ENCODE results near the gene COX8C.
"Not testable (repeated sequence)": the region's sequence is repeated elsewhere in the genome, so short reads cannot be mapped to it uniquely, and the experiment has no call there.

Gene COX8C

DNA sequence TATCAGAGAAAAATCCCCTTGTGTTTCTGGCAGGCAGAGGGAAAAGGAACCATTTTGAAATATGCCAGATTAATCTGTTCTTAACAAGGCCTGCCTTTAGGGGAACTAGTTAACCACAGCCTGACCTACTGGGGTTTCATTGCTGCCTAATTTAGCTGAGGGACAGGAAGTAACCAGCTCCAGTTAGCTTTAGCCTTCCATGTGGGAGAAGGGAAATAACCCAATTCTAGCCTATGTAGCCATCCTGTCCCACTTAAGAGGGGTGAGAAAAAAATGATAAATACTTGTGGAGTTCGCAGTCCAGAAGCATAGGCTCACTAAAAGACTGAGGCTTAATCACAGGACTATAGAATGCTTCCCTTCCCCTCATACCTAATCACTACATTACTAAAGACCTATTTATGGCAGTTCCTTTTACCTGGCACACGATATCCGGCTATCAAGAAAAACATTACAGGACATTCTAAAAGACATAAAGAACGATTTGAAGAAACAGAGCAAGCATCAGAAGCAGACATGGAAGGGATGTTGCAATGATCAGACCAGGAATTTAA, 22.8 kb downstream of the COX8C start:
- DNase-seq (ENCODE audit: low spot score), result no peak

- no peak for DNase-seq (ENCODE audit: low spot score)
These were observed 28.7 kb downstream of the COX8C start for GRCh38 chr14:93375673-93376156.

GRCh38 chr14:93379831-93380230, 32.8 kb downstream of the COX8C start:
- no peak for DNase-seq (ENCODE audit: low spot score)

- no peak for DNase-seq (ENCODE audit: low spot score)
These were observed 34.7 kb downstream of the COX8C start for GRCh38 chr14:93381644-93382043.

- not testable (repeated sequence) for DNase-seq (ENCODE audit: low spot score)
These were observed 37.3 kb downstream of the COX8C start for GRCh38 chr14:93384256-93384655.

DNA sequence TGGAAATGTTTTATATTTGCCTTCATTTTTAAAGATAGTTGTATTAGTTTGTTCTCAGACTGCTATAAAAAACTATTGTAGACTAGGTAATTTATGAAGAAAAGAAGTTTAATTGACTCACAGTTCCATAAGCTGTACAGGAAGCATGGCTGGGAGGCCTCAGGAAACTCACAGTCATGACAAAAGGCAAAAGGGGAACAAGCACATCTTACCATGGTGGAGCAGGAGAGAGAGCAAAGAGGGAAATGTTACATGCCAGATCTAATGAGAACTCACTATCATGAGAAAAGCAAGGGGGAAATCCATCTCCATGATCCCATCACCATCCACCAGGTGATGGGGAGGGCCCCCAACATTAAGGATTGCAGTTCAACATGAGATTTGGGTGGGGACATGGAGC, 48.2 kb downstream of the COX8C start:
- no peak for DNase-seq (ENCODE audit: low spot score)

GRCh38 chr14:93396456-93396855, 49.5 kb downstream of the COX8C start:
- no peak for DNase-seq (ENCODE audit: low spot score)

Data from D341Med (cell line).